IMR-90 (cell line): ENCODE results near the gene CANT1. TPM values are rescaled to one million over a fixed set of nuclear protein-coding genes. Genes with fewer than 3 reads are reported as not detected.
A peak's percentile ranks its signal among the peaks of the same experiment; 100 is the strongest.

Experiments
- ATAC-seq: fragments of 200-7000 bp; cut with Tn5 transposase; 2 replicates; pipeline ENCODE4 v1.9.1; 2020; ENCODE audit warnings: low read depth, mild to moderate bottlenecking, moderate library complexity
- BruUV-seq: library from RNA; stranded (reverse); fragments of 400-500 nt; replicated peaks from 2 replicates; lab custom pipeline; 2021; lab: Mats Ljungman, UMichigan
- CTCF ChIA-PET: fragments of 300-600 bp; formaldehyde crosslinking; extraction: SDS; loops from one replicate; lab custom pipeline; 2021; ENCODE audit warnings: antibody characterized with exemption; lab: Yijun Ruan, JAX
- POLR2A ChIA-PET: fragments of 300-600 bp; sonication (Branson Sonifier 250); formaldehyde crosslinking; loops from one replicate; lab custom pipeline; 2022; ENCODE audit warnings: antibody characterized with exemption; ENCODE audit not compliant: unreplicated experiment; lab: Charles Lee
- DNase-seq: peaks from one replicate; pipeline ENCODE4 v3.0.0; 2013
- H2AFZ ChIP-seq: replicated peaks from 2 replicates; pipeline ENCODE3; 2013; ENCODE audit warnings: low read length, mild to moderate bottlenecking; ENCODE audit not compliant: poor library complexity
- H2AK5ac ChIP-seq: 2 replicates; pipeline ENCODE4 v1.6.1; 2013; ENCODE audit warnings: low read depth, low read length, inconsistent platforms
- H2AK9ac ChIP-seq: replicated peaks from 2 replicates; pipeline ENCODE3; 2013; ENCODE audit warnings: mild to moderate bottlenecking, low read depth, low read length, moderate library complexity; ENCODE audit not compliant: poor library complexity
- H2BK120ac ChIP-seq: 2 replicates; pipeline ENCODE4 v1.6.1; 2013; ENCODE audit warnings: low read depth, low read length, inconsistent platforms
- H2BK15ac ChIP-seq: 3 replicates; pipeline ENCODE4 v1.6.1; 2013; ENCODE audit warnings: low read depth, low read length, inconsistent platforms
- H2BK20ac ChIP-seq: 2 replicates; pipeline ENCODE4 v1.6.1; 2013; ENCODE audit warnings: low read depth, mild to moderate bottlenecking, inconsistent platforms, low read length, moderate library complexity
- H2BK5ac ChIP-seq: 2 replicates; pipeline ENCODE4 v1.6.1; 2013; ENCODE audit warnings: mild to moderate bottlenecking, low read depth, low read length, inconsistent platforms; ENCODE audit not compliant: poor library complexity, severe bottlenecking
- H3K14ac ChIP-seq: replicated peaks from 2 replicates; pipeline ENCODE4 v1.6.1; 2013; ENCODE audit warnings: low read depth, low read length, inconsistent platforms
- H3K18ac ChIP-seq: 2 replicates; pipeline ENCODE4 v1.6.1; 2013; ENCODE audit warnings: low read depth, low read length, control low read depth
- H3K23ac ChIP-seq: 2 replicates; pipeline ENCODE4 v1.6.1; 2013; ENCODE audit warnings: low read depth, low read length, inconsistent platforms
- H3K27ac ChIP-seq: 2 replicates; pipeline ENCODE4 v1.5.1; 2013; ENCODE audit warnings: mild to moderate bottlenecking, control low read depth, low read length; ENCODE audit not compliant: insufficient read depth
- H3K27me3 ChIP-seq: 2 replicates; pipeline ENCODE4 v1.6.1; 2013; ENCODE audit warnings: low read length; ENCODE audit not compliant: control insufficient read depth, insufficient read depth
- H3K36me3 ChIP-seq: 2 replicates; pipeline ENCODE4 v1.6.1; 2013; ENCODE audit warnings: low read length, mixed read lengths; ENCODE audit not compliant: control insufficient read depth, insufficient read depth
- H3K4ac ChIP-seq: 2 replicates; pipeline ENCODE4 v1.6.1; 2013; ENCODE audit warnings: low read depth, low read length, inconsistent platforms
- H3K4me1 ChIP-seq: 2 replicates; pipeline ENCODE4 v1.6.1; 2013; ENCODE audit warnings: low read length, mixed read lengths; ENCODE audit not compliant: control insufficient read depth, insufficient read depth
- H3K4me2 ChIP-seq: 2 replicates; pipeline ENCODE4 v1.6.1; 2013; ENCODE audit warnings: low read depth, mild to moderate bottlenecking, control low read depth, low read length, moderate library complexity
- H3K4me3 ChIP-seq: 2 replicates; pipeline ENCODE4 v1.5.1; 2013; ENCODE audit warnings: low read depth, mild to moderate bottlenecking, control low read depth, low read length, moderate library complexity; ENCODE audit not compliant: insufficient read depth
- H3K56ac ChIP-seq: 2 replicates; pipeline ENCODE4 v1.6.1; 2013; ENCODE audit warnings: low read length, inconsistent platforms; ENCODE audit not compliant: insufficient read depth; ENCODE audit errors: extremely low read depth
- H3K79me1 ChIP-seq, 2 experiments: 2 replicates each; pipeline ENCODE4 v1.6.1; 2013; ENCODE audit warnings: low read length in 2 of 2, inconsistent platforms in 1 of 2, low read depth in 1 of 2
- H3K9ac ChIP-seq: 2 replicates; pipeline ENCODE4 v1.6.1; 2013; ENCODE audit warnings: low read depth, low read length, control low read depth
- H3K9me1 ChIP-seq: 2 replicates; pipeline ENCODE4 v1.6.1; 2013; ENCODE audit warnings: low read length, inconsistent platforms; ENCODE audit not compliant: insufficient read depth
- H3K9me3 ChIP-seq: 2 replicates; pipeline ENCODE4 v1.6.1; 2013; ENCODE audit warnings: low read length; ENCODE audit not compliant: control insufficient read depth, insufficient read depth
- H4K20me1 ChIP-seq: 2 replicates; pipeline ENCODE4 v1.6.1; 2013; ENCODE audit warnings: low read length, inconsistent platforms; ENCODE audit not compliant: insufficient read depth
- H4K5ac ChIP-seq: 2 replicates; pipeline ENCODE4 v1.6.1; 2013; ENCODE audit warnings: mild to moderate bottlenecking, low read depth, low read length, control low read depth
- H4K8ac ChIP-seq, 2 experiments: 2 replicates each; pipeline ENCODE4 v1.6.1; 2013; ENCODE audit warnings: low read depth in 2 of 2, low read length in 2 of 2, control low read depth in 1 of 2, inconsistent platforms in 1 of 2
- H4K91ac ChIP-seq: 2 replicates; pipeline ENCODE4 v1.6.1; 2013; ENCODE audit warnings: low read depth, low read length, inconsistent platforms; ENCODE audit not compliant: insufficient read depth
- CEBPB ChIP-seq: IDR thresholded peaks from 2 replicates; pipeline ENCODE4 v1.6.1; 2012; ENCODE audit warnings: low read depth, low read length, improper control_type of control experiment
- MAZ ChIP-seq: IDR thresholded peaks from 2 replicates; pipeline ENCODE4 v1.6.1; 2012; ENCODE audit warnings: low read depth, mild to moderate bottlenecking, low read length, improper control_type of control experiment, moderate library complexity, borderline replicate concordance
- NFE2L2 ChIP-seq: fragments of 150-350 bp; IDR thresholded peaks from 2 replicates; pipeline ENCODE4 v1.6.1; 2016; ENCODE audit warnings: low read depth, mild to moderate bottlenecking, low read length
- RAD21 ChIP-seq: IDR thresholded peaks from 2 replicates; pipeline ENCODE4 v1.6.1; 2012; ENCODE audit warnings: low read length, improper control_type of control experiment
- RCOR1 ChIP-seq: IDR thresholded peaks from 2 replicates; pipeline ENCODE4 v1.6.1; 2012; ENCODE audit warnings: mild to moderate bottlenecking, low read length, improper control_type of control experiment; ENCODE audit not compliant: insufficient replicate concordance
- SMC3 ChIP-seq: fragments of 150-350 bp; IDR thresholded peaks from 2 replicates; pipeline ENCODE4 v1.6.1; 2016; ENCODE audit warnings: low read depth, mild to moderate bottlenecking, antibody characterized with exemption, low read length, moderate library complexity
- WGBS, 2 experiments: methylation state at CpG; one replicate each; pipeline versions ENCODE4 v1.1.5 to v1.1.7; 2013; ENCODE audit warnings: missing lambda C conversion rate in 2 of 2; ENCODE audit not compliant: insufficient read length in 1 of 2; ENCODE audit errors: extremely low coverage in 2 of 2; 5-methylcytosine and 5-hydroxymethylcytosine counted together
- dilution Hi-C: fragments of 300-500 bp; cut with HindIII; formaldehyde crosslinking; loops from one replicate; pipeline ENCODE4 v1.14.3; 2018; ENCODE audit warnings: low sequenced_read_pairs; ENCODE audit not compliant: unreplicated experiment
- in situ Hi-C: fragments of 300-500 bp; cut with MboI; formaldehyde crosslinking; loops from 3 replicates; pipeline ENCODE4 v1.14.3; 2019; ENCODE audit warnings: low sequenced_read_pairs, inconsistent platforms, mixed read lengths
- intact Hi-C: fragments of 100-400 bp; cut with micrococcal nuclease; formaldehyde crosslinking; loops from 2 replicates; pipeline ENCODE4 v1.10.0; 2022
- polyA plus RNA-seq, 3 experiments: library from polyadenylated mRNA; depleted of rRNA; stranded (reverse); fragments of >200 nt; gene quantifications; 2 replicates each; pipeline ENCODE4 v1.2.3, GENCODE V29; 2012; ENCODE audit warnings: low replicate concordance in 1 of 3
- total RNA-seq: library from RNA; depleted of rRNA; stranded (reverse); fragments of >200 nt; gene quantifications from 2 replicates; pipeline ENCODE4 v1.2.3, GENCODE V29; 2012
- TF ChIP-seq, protein P1 (sequence below): fragments of 150-350 bp; IDR thresholded peaks from 2 replicates; pipeline ENCODE4 v1.6.1; 2016; ENCODE audit warnings: low read depth, mild to moderate bottlenecking, low read length, moderate library complexity, borderline replicate concordance
- TF ChIP-seq, protein P2 (sequence below): conservative IDR thresholded peaks from 2 replicates; pipeline ENCODE4 v1.5.1; 2012; ENCODE audit warnings: mild to moderate bottlenecking, low read depth, low read length, improper control_type of control experiment

Gene CANT1
- total and polyA plus RNA-seq, 2 of the 4 experiments (the other 2 are of a cell fraction): 51.8 to 73.4 TPM

DNA sequence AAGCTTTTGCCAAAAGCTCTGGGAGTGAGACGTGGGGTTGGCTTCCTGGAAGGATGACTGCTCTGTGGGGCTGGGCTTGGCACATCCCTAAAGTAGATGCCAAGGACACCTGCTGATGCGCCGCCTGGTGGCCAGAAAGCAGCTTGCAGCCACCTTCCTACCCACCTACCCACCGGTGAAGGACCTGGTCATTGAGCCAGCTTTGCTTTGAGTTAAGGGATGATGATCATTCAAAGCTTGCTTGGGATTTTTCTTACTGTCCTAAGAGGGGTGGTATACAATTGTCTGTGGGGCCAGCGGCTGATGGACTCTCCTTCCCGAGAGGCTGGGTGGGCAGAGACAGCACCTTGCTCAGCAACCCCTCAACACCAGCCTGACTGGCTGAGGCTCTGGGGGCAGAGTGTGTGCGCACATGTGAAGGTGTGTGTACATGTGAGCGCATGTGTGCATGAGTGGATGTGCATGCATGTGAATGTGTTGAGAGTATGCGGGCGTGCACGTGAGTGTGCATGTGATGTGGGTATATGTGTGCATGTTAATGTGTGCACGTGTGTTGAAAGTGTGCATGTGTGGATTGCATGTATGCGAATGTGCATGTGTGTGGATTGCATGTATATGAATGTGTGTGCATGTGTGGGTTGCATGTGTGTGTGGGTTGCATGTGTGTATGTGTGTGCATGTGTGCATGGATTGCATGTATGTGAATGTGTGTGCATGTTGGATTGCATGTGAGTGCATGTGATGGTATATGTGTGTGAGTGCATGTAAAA is 33.0 kb upstream of the CANT1 start:
- 87% methylated on average over 7 of the region's 13 CpGs; no CpG with 5 or more reads in 1 of the 2 experiments for WGBS, 2 experiments
- peak overlapping the region; percentile 2 for H2AK9ac ChIP-seq
- dilution Hi-C loops: no loop called here
- POLR2A ChIA-PET: no interaction called here
- no peaks in the 10 kb centered on the region for H3K9me3 ChIP-seq
- peak; percentile 41; the same call in 1 of the 2 replicates for ATAC-seq
- no peak overlapping the region for H2BK15ac ChIP-seq
- in situ Hi-C loops: no loop called here
- no peak overlapping the region for H3K56ac ChIP-seq
- no peak overlapping the region for H3K14ac ChIP-seq
- no peak overlapping the region for H2AK5ac ChIP-seq
- H3K4ac ChIP-seq: no peak overlapping the region
- peaks cover 8% of the 10 kb centered on the region for H3K4me1 ChIP-seq
- H3K9me1 ChIP-seq: peaks cover 16% of the 10 kb centered on the region
- peak; percentile 59 for DNase-seq
- no TSS peak for BruUV-seq
- CTCF ChIA-PET: interaction anchor here (0.6 to 1.6 kb wide), 4 partner anchors 19 to 76 kb away, joined by 3 to 9 read pairs (median 3); no protein-coding TSS in a partner anchor
- no peak overlapping the region for H3K4me3 ChIP-seq
- no peaks in the 10 kb centered on the region; the same call in 1 of the 2 replicates for H4K20me1 ChIP-seq
- H3K27me3 ChIP-seq: no peaks in the 10 kb centered on the region; the same call in 1 of the 2 replicates
- H3K18ac ChIP-seq: no peak overlapping the region
- no peak for TF ChIP-seq CEBPB
- TF ChIP-seq, protein P1, sequence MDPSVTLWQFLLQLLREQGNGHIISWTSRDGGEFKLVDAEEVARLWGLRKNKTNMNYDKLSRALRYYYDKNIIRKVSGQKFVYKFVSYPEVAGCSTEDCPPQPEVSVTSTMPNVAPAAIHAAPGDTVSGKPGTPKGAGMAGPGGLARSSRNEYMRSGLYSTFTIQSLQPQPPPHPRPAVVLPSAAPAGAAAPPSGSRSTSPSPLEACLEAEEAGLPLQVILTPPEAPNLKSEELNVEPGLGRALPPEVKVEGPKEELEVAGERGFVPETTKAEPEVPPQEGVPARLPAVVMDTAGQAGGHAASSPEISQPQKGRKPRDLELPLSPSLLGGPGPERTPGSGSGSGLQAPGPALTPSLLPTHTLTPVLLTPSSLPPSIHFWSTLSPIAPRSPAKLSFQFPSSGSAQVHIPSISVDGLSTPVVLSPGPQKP: no peak
- peak; percentile 28; the same call in 1 of the 2 replicates for TF ChIP-seq MAZ
- no peak for TF ChIP-seq NFE2L2
- TF ChIP-seq RAD21: peak; percentile 73
- TF ChIP-seq, protein P2, sequence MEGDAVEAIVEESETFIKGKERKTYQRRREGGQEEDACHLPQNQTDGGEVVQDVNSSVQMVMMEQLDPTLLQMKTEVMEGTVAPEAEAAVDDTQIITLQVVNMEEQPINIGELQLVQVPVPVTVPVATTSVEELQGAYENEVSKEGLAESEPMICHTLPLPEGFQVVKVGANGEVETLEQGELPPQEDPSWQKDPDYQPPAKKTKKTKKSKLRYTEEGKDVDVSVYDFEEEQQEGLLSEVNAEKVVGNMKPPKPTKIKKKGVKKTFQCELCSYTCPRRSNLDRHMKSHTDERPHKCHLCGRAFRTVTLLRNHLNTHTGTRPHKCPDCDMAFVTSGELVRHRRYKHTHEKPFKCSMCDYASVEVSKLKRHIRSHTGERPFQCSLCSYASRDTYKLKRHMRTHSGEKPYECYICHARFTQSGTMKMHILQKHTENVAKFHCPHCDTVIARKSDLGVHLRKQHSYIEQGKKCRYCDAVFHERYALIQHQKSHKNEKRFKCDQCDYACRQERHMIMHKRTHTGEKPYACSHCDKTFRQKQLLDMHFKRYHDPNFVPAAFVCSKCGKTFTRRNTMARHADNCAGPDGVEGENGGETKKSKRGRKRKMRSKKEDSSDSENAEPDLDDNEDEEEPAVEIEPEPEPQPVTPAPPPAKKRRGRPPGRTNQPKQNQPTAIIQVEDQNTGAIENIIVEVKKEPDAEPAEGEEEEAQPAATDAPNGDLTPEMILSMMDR: peak; percentile 78
- TF ChIP-seq SMC3: peak; percentile 92
- TF ChIP-seq RCOR1: peak; percentile 25
- H2BK120ac ChIP-seq: no peak overlapping the region
- no peak overlapping the region for H3K4me2 ChIP-seq
- peak overlapping the region; percentile 47 for H2AFZ ChIP-seq
- H3K79me1 ChIP-seq: 0 out of 4 replicates have a peak, but pooled peaks cover 0 to 5% of the 10 kb centered on the region in 2 experiments
- H2BK5ac ChIP-seq: no peak overlapping the region
- peaks cover 3% of the 10 kb centered on the region; the same call in 1 of the 2 replicates for H3K36me3 ChIP-seq
- intact Hi-C loops: loop anchor here (1.0 kb wide), 1 partner anchor 23 kb away; no protein-coding TSS in a partner anchor
- H4K91ac ChIP-seq: no peak overlapping the region
- H3K9ac ChIP-seq: no peak overlapping the region
- no peak overlapping the region for H3K27ac ChIP-seq
- no peak overlapping the region for H3K23ac ChIP-seq
- no peak overlapping the region for H4K5ac ChIP-seq
- H4K8ac ChIP-seq: no peak overlapping the region
- H2BK20ac ChIP-seq: no peak overlapping the region
